Adrenal gland (tissue), 5 donors: ENCODE data around the gene UBAC1.
A peak's percentile ranks its signal among the peaks of the same experiment; 100 is the strongest.

Source experiments
- POLR2A ChIP-seq, 2 donors: fragments of 450-650 bp; IDR thresholded peaks; one replicate each; pipeline ENCODE4 v1.6.1; 2017; ENCODE audit warnings: antibody characterized with exemption in 2 of 2, mild to moderate bottlenecking in 2 of 2, moderate library complexity in 1 of 2
- TF ChIP-seq, protein P1 (sequence below), 6 experiments: fragments of 450-650 bp in 4 of 6; fragments of 200-600 bp in 2 of 6; sonication (generic) in 1 of 6; IDR thresholded peaks; 1 replicate in 5 of 6; 2 replicates in 1 of 6; pipeline versions ENCODE4 v1.5.1 to v1.8.0; 2016 to 2021; ENCODE audit warnings: antibody characterized with exemption in 6 of 6, mild to moderate bottlenecking in 2 of 6, moderate library complexity in 1 of 6
- donor health status: DM: no; HTN: no; CAD: no.

DNA sequence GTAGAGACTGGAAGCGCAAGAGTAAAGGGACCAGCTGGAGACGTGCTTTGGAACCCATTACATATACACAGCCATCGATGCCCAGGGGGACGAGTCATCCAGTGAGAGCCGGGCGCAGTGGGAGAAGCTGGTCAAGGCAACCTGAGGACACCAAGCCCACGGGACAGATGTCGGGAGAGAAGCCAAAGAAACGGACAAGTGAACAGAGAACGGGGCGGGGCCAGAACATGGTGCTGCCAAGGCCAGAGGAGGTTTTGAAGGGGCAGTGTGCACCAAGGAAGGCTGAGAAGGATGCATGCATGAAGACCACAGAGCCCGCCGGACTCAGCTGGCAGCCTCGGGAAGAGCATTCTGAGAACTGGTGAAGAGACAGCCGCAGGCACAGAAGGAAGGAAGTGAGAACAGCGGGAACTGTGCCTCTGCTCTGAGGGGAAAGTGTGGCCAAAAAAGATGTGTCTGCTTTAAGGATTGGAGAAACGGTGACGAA, 74.1 kb downstream of the UBAC1 start:
- TF ChIP-seq, protein P1, sequence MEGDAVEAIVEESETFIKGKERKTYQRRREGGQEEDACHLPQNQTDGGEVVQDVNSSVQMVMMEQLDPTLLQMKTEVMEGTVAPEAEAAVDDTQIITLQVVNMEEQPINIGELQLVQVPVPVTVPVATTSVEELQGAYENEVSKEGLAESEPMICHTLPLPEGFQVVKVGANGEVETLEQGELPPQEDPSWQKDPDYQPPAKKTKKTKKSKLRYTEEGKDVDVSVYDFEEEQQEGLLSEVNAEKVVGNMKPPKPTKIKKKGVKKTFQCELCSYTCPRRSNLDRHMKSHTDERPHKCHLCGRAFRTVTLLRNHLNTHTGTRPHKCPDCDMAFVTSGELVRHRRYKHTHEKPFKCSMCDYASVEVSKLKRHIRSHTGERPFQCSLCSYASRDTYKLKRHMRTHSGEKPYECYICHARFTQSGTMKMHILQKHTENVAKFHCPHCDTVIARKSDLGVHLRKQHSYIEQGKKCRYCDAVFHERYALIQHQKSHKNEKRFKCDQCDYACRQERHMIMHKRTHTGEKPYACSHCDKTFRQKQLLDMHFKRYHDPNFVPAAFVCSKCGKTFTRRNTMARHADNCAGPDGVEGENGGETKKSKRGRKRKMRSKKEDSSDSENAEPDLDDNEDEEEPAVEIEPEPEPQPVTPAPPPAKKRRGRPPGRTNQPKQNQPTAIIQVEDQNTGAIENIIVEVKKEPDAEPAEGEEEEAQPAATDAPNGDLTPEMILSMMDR (IDR thresholded peaks at IDR 0.05) = no peak
- TF ChIP-seq POLR2A (IDR thresholded peaks at IDR 0.05) = peak in 1 of 2 donors; percentile 39
